Stimulated activated CD8-positive, alpha-beta memory T cell treated with anti-CD3 and anti-CD28 coated beads, Interleukin-15, amount 100 ng/mL, for 4 hours (primary cell): ENCODE results near the gene LRRC71.
"Not testable (repeated sequence)": the region's sequence is repeated elsewhere in the genome, so short reads cannot be mapped to it uniquely, and the experiment has no call there.

ENCODE experiments used
- DNase-seq, 2 donors: peaks; one replicate each; pipeline ENCODE4 v3.0.0-alpha.2; 2020; ENCODE audit warnings: low read depth in 2 of 2

The LRRC71 gene

DNA sequence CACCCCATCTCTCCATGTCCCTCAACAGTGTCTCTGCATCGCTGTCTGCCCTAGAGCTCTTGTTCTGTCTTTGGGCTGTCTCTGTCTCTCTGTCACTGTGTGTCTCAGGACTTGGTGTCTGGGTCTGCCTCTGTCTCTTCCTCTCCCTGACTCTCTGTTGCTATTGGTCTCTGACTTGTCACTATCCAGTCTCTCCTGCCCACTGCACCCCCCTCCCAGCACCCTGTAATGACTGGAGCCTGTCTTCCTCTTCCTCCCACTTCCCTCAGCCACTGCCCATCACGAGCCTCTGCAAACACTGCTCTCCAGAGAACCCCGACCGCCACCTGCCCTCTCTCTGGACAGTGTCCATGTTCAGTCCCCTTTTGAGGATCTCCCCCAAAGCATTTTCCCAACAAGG lies 14.8 kb upstream of the LRRC71 start:
- DNase-seq = no peak

DNA sequence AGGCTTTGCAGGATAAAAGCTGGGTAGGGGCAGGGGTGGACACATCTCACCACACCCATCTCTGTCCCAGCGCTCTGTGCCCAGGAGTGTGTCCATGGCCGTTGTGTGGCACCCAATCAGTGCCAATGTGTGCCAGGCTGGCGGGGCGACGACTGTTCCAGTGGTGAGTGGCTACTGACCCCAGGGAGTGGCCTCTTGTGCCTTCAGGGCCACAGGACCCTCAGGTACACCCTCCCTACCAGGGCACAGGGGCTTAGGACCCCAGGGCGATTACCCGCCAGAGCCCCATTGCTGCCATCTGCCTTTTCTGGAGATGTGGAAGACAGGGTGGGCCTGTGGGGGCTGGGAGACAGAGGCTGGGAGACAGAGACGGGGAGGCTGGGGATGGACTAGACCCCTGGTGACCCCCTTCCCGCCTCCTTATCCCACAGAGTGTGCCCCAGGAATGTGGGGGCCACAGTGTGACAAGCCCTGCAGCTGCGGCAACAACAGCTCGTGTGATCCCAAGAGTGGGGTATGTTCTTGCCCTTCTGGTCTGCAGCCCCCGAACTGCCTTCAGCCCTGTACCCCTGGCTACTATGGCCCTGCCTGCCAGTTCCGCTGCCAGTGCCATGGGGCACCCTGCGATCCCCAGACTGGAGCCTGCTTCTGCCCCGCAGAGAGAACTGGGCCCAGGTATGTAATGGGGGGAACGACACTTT lies 14.1 kb upstream of the LRRC71 start:
- no peak for DNase-seq

DNA sequence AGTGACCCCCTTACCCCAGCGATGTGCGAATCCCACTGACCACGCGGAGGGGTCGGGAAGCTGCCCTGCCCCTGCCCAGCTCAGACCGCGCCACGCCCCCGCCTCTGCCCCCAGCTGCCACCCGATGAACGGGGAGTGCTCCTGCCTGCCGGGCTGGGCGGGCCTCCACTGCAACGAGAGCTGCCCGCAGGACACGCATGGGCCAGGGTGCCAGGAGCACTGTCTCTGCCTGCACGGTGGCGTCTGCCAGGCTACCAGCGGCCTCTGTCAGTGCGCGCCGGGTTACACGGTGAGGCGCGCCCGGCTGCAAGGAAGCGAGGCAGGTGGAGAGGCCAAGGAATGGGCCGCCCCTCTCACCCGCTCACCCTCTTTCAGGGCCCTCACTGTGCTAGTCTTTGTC lies 11.9 kb upstream of the LRRC71 start:
- no peak for DNase-seq

DNA sequence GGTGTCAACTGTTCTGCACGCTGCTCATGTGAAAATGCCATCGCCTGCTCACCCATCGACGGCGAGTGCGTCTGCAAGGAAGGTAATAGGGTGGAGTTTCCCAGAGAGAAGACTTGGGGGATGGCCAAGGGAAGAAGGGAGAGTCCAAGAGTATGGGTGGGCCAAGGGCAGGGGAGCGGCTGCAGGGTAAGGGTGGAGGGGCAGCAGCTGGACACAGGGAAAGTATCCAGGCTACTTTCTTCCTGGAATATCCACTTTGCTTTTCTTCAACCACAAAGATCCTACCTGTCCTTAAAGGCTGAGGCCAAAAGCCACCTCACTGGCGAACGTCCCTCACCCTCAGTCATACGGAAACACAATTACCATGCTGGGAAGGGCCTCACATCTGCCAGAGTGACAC lies 11.5 kb upstream of the LRRC71 start:
- DNase-seq = no peak

DNA sequence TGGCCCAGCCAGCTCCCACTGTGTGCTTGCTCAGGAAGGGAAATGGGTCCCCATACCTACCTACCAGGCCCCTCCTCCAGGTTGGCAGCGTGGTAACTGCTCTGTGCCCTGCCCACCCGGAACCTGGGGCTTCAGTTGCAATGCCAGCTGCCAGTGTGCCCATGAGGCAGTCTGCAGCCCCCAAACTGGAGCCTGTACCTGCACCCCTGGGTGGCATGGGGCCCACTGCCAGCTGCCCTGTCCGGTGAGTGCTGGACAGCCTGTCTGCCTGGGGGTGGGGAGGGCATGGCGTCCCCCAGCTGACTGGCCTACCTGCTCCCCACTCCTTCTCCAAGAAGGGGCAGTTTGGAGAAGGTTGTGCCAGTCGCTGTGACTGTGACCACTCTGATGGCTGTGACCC lies 10.8 kb upstream of the LRRC71 start:
- DNase-seq = no peak

DNA sequence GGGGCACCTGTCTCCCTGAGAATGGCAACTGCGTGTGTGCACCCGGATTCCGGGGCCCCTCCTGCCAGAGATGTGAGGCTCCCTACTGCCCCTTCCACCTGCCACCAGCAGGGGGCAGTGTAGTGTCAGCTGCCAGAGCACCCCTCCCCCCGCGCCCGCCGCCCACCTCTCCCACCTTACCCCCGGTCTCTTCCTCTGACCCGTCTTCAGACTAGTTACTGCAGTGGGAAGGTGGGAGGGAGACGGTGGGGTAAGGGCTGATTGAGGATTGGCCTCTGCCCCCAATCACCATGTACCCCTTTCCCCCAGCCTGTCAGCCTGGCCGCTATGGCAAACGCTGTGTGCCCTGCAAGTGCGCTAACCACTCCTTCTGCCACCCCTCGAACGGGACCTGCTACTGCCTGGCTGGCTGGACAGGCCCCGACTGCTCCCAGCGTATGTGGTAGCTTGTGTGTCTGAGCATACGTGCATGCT lies 10.1 kb upstream of the LRRC71 start:
- no peak for DNase-seq

DNA sequence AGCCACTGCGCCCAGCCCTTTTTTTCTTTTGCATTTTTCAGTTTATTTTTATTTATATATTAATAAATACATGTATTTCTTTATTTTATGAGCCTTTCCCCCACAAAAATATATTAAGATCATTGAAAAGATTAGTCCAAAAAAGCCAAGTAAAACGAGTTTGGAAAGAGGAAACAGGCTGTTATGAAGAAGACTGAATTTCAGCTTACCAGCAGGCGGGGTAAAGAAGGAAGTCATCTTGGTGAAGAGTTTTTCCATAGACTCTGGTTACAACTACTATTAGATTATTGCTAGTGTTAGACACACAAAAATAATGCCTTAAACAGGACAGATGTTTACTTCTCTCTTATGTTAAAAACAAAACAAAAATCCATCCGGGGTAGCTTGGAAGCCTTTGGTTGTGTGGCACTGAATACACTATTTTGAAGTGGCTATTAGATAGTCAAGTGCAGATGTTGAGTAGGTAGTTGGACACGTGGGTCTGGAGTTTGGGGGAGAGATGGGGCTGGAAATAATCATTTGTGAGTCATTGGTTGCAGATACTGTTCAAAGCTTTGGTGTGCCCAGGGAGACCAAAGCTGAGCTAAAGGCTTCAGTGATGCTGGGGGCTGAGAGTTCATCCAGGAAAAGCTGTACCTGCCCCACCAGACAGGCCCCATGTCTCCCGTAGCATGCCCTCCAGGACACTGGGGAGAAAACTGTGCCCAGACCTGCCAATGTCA lies 8.7 kb upstream of the LRRC71 start:
- DNase-seq = no peak

DNA sequence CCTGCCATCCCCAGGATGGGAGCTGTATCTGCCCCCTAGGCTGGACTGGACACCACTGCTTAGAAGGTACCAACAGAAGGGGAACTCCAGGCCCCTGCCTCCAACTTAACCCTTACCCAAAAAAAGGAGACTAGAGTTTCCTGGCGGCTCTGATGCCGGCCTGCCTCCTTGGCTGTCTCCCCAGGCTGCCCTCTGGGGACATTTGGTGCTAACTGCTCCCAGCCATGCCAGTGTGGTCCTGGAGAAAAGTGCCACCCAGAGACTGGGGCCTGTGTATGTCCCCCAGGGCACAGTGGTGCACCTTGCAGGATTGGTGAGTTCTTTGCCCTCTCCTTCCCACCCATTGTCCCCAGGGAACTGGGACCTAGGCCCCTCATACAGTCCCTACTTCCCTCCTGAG lies 8.1 kb upstream of the LRRC71 start:
- no peak for DNase-seq

DNA sequence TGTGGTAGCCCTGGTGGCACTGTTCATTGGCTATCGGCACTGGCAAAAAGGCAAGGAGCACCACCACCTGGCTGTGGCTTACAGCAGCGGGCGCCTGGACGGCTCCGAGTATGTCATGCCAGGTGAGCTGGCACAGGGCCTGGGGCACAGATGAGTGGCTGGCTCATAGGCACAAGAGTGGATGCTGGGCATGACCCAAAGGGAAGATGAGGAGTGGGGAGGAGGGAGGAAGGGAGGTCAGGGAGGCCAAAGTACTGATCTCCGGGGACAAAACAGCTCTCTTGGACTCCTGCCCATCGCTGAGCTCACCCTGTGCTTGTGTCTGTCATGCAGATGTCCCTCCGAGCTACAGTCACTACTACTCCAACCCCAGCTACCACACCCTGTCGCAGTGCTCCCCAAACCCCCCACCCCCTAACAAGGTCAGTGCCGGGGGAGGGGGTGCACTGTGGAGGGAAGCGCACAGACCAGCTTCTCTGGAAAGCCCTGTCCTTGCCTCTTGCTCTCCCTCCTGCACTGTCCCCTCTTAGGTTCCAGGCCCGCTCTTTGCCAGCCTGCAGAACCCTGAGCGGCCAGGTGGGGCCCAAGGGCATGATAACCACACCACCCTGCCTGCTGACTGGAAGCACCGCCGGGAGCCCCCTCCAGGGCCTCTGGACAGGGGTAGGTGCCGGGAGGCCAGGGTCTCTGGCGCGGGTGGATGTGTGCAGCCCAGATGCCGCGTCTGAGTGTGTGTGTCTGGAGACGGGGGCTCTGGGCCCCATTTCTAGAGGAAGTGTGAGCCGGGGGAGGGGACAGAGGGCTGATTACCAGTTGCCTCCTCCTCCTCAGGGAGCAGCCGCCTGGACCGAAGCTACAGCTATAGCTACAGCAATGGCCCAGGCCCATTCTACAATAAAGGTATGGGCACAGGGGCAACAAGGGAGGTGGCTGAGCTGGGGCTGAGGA lies 7.3 kb upstream of the LRRC71 start:
- no peak for DNase-seq

DNA sequence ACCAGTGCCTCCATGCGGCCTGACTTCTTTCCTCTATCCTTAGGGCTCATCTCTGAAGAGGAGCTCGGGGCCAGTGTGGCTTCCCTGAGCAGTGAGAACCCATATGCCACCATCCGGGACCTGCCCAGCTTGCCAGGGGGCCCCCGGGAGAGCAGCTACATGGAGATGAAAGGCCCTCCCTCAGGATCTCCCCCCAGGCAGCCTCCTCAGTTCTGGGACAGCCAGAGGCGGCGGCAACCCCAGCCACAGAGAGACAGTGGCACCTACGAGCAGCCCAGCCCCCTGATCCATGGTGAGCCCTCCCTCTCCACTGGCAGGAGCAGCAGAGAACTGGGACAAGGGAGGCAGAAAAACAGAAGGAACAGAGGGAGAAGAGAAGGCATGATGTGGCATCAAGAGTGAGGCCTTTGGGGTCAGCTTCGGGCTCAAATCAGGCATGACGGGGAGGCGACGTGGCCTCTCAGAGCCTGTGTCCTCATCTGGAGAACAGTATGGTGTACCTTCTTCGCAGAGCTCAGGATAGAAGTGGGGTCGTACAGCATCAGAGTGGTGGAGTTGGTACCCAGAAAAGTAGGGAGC lies 6.5 kb upstream of the LRRC71 start:
- no peak for DNase-seq

DNA sequence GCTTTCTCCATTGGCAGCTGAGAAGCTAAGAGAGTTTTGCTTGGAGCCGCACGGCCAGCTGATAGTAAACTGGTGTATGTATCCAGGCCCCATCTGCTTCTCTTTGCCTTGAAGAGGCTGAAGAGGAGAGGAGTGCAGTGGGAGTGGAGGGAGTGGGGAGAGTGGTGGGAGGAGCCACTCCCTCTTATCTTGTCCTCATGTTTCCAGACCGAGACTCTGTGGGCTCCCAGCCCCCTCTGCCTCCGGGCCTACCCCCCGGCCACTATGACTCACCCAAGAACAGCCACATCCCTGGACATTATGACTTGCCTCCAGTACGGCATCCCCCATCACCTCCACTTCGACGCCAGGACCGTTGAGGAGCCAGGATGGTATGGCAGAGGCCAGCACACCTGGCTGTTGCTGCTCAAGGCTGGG lies 6.0 kb upstream of the LRRC71 start:
- DNase-seq = no peak

DNA sequence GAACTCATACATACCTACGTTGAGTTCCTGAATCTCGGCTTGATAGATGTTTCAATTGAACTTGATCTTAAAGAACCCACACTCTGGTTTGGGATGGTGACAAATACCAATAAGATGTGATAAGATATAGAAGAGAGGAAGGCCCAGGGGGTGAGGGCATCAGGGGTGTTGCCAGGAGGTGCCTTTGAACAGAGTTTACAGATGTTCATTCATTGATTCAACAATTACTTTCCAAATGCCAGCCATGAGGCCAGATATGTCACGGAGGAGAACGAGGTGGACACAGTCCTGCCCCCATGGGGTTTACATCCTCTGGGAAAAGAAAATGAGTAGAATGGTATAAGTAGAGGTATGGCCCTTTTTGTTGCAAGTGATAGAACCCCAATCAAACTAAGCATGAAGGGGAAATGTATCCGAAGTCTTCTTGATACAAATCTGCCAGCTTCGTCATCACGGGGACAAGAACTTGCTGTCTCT lies 659 bp downstream of the LRRC71 start:
- DNase-seq = no peak

DNA sequence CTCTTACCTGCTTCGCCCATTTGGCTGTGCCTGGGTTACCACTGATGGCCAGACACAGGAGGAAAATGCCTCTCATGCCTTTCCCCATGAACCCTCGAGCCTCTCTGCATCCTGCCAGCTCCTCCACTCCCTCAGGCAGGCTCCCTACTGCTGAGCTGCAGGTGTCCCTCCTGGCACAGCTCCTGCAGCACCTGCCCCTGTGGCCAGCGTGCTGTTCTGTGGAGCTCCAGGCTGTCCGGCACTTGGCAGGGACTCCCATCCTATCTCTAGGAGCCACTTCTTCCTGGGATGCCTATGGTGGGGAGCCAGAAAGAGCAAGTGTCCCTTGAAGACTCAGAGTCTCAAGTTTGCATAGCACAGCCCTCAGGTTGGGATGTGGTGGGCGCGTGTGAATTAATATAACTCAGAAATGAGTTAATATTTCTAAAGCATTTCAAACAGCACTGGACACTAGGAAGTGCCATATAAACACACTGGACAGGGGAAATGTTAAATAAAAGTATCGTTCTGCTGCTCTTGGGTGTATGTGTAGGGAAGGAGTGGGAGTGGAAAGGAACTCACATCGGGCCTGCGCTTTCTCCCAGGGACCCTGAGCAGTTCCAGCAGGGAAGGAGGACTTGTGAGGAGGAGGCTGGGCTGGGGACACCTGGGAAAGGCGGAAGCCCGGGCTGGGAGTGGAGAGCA lies 2.7 kb downstream of the LRRC71 start:
- DNase-seq = no peak

DNA sequence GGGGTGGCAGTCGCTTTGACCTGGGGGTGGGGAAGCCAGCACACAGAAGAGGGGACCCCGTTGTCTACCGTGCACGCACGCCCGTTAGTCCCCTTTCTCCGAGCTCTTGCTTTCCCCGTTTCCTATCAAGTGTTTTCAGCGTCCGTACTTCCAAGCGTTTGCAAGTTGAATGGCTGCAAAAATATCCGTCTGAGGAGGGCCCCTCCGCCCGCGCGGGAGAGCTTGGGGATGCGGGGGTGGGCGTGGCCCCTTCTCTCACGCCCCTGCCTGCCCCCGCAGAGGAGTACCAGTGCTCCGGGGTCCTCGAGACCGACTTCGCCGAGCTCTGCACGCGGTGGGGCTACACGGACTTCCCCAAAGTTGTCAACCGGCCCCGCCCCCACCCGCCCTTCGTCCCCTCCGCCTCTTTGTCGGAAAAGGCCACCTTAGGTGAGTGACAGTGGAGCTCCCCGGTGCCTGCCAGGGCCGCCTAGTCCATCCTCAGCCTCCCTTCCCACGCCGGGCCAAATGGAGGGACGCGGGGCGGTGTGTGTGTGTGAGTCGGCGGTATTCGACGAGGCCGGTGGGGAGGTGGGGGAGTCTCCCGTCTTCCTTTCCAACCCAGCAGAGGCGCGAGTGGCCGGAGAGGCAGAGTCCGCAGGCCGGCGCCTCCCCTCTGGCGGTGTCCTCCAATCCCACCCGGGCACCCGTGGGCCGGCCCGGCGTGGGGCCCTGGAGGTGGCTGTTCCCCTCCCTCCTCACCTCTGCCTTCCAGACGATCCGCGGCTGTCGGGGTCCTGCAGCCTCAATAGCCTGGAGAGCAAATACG lies 3.4 kb downstream of the LRRC71 start:
- no peak for DNase-seq

DNA sequence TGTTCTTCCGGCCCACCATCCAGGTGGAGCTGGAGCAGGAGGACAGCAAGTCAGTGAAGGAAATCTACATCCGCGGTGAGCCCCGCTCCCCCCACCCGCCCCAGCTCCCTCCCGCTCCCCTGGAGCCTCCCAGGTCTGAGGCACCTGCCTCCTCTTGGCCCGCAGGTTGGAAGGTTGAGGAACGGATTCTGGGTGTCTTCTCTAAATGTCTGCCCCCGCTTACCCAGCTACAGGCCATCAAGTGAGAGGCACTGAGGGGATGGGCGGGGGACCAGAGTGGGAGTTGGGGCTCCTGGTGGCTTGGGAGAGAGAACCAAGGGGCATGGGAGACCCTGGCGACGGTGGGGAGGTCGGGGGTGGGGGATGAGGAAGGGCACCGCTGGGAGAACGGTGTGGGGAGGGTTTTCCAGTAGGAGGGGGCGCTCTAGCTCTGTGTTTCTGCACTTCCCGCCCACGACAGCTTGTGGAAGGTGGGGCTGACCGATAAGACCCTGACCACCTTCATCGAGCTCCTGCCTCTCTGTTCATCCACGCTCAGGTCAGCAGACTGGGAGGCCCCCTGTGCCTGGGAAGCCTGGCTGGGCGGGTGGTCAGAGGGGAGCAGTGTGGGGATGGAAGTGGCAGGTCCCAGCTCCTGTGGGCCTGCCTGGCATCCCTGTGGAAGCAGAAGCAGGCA lies 4.2 kb downstream of the LRRC71 start:
- DNase-seq = no peak

DNA sequence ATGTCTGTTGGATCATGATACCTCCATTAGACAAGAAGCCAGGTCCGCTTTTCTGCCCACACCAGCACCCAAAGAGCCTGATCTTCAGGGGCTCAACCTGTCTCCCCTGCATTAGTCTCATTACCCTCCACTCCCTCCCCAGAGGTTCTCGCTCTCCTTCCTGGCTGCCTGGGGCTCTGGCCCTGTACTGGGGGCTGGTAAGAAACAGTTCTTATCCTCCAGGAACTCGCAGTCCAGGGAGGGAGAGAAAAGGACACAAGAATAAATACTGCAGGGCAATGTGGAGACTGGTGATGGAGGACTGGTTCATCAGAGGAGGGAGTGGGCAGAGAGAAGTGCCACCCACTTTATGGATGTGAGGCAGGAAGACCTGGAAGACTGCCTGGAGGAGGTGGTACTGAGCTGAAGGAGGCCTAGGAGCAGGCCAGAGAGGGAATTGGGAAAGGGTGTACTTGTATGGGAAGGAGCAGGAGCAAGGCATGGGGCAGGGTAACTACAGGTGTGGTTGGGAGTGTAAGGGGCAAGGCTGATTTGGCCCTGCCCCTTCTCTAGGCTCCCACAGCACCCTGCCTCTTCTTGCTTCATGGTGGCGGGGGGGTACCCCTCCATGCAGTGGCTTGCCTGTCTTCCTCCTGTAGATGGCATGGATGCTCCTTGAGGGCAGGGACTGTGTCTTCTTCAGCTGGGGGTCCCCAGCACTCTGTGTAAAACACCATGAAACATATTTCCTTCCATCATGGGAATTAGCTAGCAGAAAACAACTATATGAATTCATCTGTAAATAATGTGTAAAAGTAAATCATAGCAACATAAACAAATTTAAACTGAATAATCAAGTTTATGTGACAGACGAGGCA lies 5.0 kb downstream of the LRRC71 start:
- DNase-seq = no peak

DNA sequence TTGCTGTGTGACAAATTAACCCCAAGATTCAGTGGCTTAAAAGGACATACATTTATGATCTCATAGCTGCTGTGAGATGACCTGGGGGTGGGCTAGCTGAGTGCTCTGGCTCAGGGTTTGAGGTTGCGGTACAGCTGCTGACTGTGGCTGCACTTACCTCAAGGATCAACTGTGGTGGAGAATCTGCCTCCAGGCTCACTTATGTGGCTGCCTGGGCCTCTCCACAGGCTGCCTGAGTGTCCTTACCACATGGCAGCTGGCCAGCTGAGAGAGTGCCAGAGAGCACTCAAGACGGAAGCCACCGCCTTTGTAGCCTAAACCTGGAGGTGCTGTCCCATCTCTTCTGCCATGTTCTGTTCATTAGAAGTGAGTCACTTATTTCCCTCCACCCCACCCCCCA lies 5.7 kb downstream of the LRRC71 start:
- DNase-seq = no peak

DNA sequence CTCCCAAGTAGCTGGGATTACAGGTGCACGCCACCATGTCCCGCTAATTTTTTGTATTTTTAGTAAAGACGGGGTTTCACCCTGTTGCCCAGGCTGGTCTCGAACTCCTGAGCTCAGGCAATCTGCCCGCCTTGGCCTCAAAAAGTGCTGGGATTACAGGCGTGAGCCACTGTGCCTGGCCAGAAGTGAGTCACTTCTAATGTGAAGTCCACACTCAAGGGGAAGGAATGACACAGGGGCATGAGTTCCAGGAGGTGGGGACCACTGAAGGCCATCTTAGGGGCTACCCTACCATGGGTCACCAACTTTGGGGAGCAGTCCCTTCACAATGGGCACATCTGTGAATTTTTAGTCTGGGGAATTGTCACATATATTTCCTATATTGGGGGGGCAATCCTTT lies 6.3 kb downstream of the LRRC71 start:
- not testable (repeated sequence) for DNase-seq
